ENCODE results near the gene CFAP46. TPM values are rescaled to one million over a fixed set of nuclear protein-coding genes. Genes with fewer than 3 reads are reported as not detected.
A peak's percentile ranks its signal among the peaks of the same experiment; 100 is the strongest.

The CFAP46 gene
- total and polyA plus RNA-seq, 9 of the 15 experiments (the other 6 are each of a cell fraction or from before 2014, with no cell fraction given), result not detected

- TF ChIP-seq DIDO1 (tag; IDR thresholded peaks at IDR 0.05; ENCODE audit: low read depth) (no peak), ZNF311 (CRISPR knock-in tag; IDR thresholded peaks at IDR 0.05) (no peak), CCAR2 (IDR thresholded peaks at IDR 0.05; ENCODE audit: low read depth, low read length) (no peak), SIX5 (IDR thresholded peaks at IDR 0.05; ENCODE audit: borderline replicate concordance in 1 of 2, insufficient read depth in 1 of 2, low read depth in 1 of 2, low read length in 2 of 2) (no peak), ZHX1 (conservative IDR thresholded peaks at IDR 0.05; ENCODE audit: low read length) (no peak)
Observed at GRCh38 chr10:132808383-132809231, 133.8 kb downstream of the CFAP46 start (continued).

- H2AFZ ChIP-seq (ENCODE audit: low read depth, low read length), result no peak overlapping the region
- DNase-seq (ENCODE audit: extremely low read depth in 1 of 4, low spot score in 3 of 4) (no peak), FAIRE-seq (no peak), ATAC-seq (no peak)
- H3K9ac ChIP-seq (ENCODE audit: insufficient read depth in 1 of 2, low read depth in 2 of 2, low read length in 2 of 2), result no peak overlapping the region
- no peaks in the 10 kb centered on the region for H4K20me1 ChIP-seq (replicated peaks; ENCODE audit: control insufficient read depth, insufficient read depth, low read length)
- no peak for TF ChIP-seq KDM1A (IDR thresholded peaks at IDR 0.05)
- TF ChIP-seq NFATC3 (IDR thresholded peaks at IDR 0.05), result no peak
- TF ChIP-seq E2F6 (IDR thresholded peaks at IDR 0.05; ENCODE audit: borderline replicate concordance in 1 of 2, extremely low read depth in 1 of 2, insufficient read depth in 1 of 2, insufficient read length in 1 of 2, low read depth in 1 of 2, low read length in 1 of 2, poor library complexity in 1 of 2, severe bottlenecking in 1 of 2), result peak in 1 of 2 experiments; percentile 52
- no peak overlapping the region for H3K4me2 ChIP-seq (ENCODE audit: insufficient read depth, low read length)
- CTCF ChIA-PET (ENCODE audit: low intra/inter-chr PET ratio), result no interaction called here
- in situ Hi-C loops (cut with MboI), result no loop called here
- POLR2A ChIA-PET, result interaction anchor here (0.6 kb wide), 1 partner anchor 55 kb away, joined by 4 read pairs; no protein-coding TSS in a partner anchor
- no peaks in the 10 kb centered on the region for H3K36me3 ChIP-seq (ENCODE audit: control insufficient read depth, insufficient read depth, low read length)
- no TSS peak for BruUV-seq (replicated peaks)
- no peak overlapping the region for H3K4me3 ChIP-seq
- WGBS (ENCODE audit: insufficient coverage, low coverage, missing lambda C conversion rate), result 0% methylated on average over 2 of the region's 27 CpGs
- no peaks in the 10 kb centered on the region for H3K9me1 ChIP-seq (ENCODE audit: control insufficient read depth, insufficient read depth, low read length)
- H3K4me1 ChIP-seq (replicated peaks in 1 of 2; ENCODE audit: control insufficient read depth in 2 of 2, insufficient read depth in 2 of 2, low read length in 2 of 2), result peaks cover 0 to 20% of the 10 kb centered on the region in 2 experiments; a peak in 2 of 5 replicates
- H3K27me3 ChIP-seq (ENCODE audit: control insufficient read depth in 2 of 2, insufficient read depth in 2 of 2, low read length in 2 of 2), result peaks cover 0 to 25% of the 10 kb centered on the region in 2 experiments; a peak in 2 of 5 replicates
- no peak overlapping the region for H3K27ac ChIP-seq (ENCODE audit: extremely low read depth, low read depth, low read length)
- intact Hi-C loops (cut with micrococcal nuclease), result no loop called here
- no peaks in the 10 kb centered on the region for H3K79me2 ChIP-seq (ENCODE audit: control insufficient read depth, insufficient read depth, low read length)
- H3K9me3 ChIP-seq (replicated peaks; ENCODE audit: control insufficient read depth, insufficient read depth, low read depth, low read length), result no peaks in the 10 kb centered on the region
Observed at GRCh38 chr10:132807621-132808049, 134.7 kb downstream of the CFAP46 start.
